Measurements from ENCODE around the gene MAN2C1.

DNA sequence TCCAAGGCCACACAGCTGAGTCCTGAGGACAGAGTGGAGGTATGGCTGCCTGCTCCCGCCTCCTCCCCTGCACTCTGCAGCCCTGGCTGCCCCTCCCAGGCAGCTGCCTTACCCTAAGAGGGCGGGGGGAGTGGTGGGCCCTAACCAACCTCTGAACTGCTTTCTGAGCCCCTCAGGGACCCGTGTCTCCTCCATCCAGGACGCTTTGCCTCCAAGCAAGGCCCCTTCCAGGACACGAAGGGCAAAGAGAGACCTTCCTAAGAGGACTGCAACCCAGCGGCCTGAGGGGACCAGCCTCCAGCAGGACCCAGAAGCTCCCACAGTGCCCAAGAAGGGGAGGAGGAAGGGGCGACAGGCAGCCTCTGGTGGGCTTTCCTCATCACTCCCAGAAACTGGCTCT lies 14.0 kb downstream of the MAN2C1 start:
- TF ChIP-seq POLR2AphosphoS5 (IDR thresholded peaks at IDR 0.05; ENCODE audit: control insufficient read depth, insufficient read depth, low read depth, low read length) (no peak), LARP7 (IDR thresholded peaks at IDR 0.05) (no peak), ELF4 (CRISPR knock-in tag; IDR thresholded peaks at IDR 0.05) (no peak), MTA3 (IDR thresholded peaks at IDR 0.05; ENCODE audit: borderline replicate concordance) (no peak), EP300 (IDR thresholded peaks at IDR 0.05; ENCODE audit: low read length) (no peak), MEF2D (tag; conservative IDR thresholded peaks at IDR 0.05; ENCODE audit: low read depth) (no peak), FOXJ3 (CRISPR knock-in tag; IDR thresholded peaks at IDR 0.05) (no peak), ZNF274 (IDR thresholded peaks at IDR 0.05; ENCODE audit: borderline replicate concordance, low read depth, low read length) (no peak)
- TF ChIP-seq, protein P1, sequence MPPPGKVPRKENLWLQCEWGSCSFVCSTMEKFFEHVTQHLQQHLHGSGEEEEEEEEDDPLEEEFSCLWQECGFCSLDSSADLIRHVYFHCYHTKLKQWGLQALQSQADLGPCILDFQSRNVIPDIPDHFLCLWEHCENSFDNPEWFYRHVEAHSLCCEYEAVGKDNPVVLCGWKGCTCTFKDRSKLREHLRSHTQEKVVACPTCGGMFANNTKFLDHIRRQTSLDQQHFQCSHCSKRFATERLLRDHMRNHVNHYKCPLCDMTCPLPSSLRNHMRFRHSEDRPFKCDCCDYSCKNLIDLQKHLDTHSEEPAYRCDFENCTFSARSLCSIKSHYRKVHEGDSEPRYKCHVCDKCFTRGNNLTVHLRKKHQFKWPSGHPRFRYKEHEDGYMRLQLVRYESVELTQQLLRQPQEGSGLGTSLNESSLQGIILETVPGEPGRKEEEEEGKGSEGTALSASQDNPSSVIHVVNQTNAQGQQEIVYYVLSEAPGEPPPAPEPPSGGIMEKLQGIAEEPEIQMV (tag; conservative IDR thresholded peaks at IDR 0.05; ENCODE audit: low read depth), result no peak
- TF ChIP-seq, protein P2, sequence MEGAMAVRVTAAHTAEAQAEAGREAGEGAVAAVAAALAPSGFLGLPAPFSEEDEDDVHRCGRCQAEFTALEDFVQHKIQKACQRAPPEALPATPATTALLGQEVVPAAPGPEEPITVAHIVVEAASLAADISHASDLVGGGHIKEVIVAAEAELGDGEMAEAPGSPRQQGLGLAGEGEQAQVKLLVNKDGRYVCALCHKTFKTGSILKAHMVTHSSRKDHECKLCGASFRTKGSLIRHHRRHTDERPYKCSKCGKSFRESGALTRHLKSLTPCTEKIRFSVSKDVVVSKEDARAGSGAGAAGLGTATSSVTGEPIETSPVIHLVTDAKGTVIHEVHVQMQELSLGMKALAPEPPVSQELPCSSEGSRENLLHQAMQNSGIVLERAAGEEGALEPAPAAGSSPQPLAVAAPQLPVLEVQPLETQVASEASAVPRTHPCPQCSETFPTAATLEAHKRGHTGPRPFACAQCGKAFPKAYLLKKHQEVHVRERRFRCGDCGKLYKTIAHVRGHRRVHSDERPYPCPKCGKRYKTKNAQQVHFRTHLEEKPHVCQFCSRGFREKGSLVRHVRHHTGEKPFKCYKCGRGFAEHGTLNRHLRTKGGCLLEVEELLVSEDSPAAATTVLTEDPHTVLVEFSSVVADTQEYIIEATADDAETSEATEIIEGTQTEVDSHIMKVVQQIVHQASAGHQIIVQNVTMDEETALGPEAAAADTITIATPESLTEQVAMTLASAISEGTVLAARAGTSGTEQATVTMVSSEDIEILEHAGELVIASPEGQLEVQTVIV (CRISPR knock-in tag; IDR thresholded peaks at IDR 0.05; ENCODE audit: borderline replicate concordance), result no peak
- TF ChIP-seq, protein P3, sequence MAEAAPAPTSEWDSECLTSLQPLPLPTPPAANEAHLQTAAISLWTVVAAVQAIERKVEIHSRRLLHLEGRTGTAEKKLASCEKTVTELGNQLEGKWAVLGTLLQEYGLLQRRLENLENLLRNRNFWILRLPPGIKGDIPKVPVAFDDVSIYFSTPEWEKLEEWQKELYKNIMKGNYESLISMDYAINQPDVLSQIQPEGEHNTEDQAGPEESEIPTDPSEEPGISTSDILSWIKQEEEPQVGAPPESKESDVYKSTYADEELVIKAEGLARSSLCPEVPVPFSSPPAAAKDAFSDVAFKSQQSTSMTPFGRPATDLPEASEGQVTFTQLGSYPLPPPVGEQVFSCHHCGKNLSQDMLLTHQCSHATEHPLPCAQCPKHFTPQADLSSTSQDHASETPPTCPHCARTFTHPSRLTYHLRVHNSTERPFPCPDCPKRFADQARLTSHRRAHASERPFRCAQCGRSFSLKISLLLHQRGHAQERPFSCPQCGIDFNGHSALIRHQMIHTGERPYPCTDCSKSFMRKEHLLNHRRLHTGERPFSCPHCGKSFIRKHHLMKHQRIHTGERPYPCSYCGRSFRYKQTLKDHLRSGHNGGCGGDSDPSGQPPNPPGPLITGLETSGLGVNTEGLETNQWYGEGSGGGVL (CRISPR knock-in tag; IDR thresholded peaks at IDR 0.05), result no peak
- TF ChIP-seq, protein P4, sequence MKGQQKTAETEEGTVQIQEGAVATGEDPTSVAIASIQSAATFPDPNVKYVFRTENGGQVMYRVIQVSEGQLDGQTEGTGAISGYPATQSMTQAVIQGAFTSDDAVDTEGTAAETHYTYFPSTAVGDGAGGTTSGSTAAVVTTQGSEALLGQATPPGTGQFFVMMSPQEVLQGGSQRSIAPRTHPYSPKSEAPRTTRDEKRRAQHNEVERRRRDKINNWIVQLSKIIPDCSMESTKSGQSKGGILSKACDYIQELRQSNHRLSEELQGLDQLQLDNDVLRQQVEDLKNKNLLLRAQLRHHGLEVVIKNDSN (CRISPR knock-in tag; IDR thresholded peaks at IDR 0.05), result no peak
